ENCODE measurements around the gene AJAP1.

DNA sequence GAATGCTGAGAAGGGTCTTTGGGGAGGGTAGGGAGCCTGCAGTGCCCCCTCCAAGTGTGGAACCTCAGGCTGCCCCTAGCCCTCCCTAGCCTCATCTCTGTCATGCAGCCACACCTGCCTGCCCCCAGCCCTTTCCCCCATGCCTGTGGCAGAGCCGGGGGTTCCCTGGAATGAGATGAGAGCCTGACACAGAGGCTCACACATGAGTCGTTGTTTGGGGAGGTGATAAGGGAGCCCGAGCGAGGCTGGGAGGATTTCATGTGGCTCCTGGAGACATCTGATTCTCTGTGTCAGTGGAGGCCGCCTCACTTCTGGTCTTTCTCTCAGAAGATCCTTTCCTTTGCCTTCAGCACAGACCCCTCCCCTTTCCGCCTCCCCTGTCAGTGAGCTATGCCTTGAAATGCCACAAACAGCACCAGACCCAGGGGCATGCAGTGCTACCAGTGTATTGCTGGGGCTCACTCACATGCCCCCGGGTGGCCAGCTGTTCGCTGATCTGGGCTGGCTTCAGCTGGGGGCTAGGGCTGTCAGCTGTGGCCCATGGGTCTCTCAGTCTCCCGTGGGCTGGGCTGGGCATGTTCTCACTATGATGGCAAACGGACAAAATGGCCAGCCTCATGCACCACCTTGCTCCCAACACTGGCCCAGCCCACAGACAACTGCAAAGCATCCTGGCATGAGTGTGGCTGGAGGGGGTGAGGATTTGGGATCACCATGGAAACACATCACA, 102.6 kb downstream of the AJAP1 start:
- TF ChIP-seq, protein P1, sequence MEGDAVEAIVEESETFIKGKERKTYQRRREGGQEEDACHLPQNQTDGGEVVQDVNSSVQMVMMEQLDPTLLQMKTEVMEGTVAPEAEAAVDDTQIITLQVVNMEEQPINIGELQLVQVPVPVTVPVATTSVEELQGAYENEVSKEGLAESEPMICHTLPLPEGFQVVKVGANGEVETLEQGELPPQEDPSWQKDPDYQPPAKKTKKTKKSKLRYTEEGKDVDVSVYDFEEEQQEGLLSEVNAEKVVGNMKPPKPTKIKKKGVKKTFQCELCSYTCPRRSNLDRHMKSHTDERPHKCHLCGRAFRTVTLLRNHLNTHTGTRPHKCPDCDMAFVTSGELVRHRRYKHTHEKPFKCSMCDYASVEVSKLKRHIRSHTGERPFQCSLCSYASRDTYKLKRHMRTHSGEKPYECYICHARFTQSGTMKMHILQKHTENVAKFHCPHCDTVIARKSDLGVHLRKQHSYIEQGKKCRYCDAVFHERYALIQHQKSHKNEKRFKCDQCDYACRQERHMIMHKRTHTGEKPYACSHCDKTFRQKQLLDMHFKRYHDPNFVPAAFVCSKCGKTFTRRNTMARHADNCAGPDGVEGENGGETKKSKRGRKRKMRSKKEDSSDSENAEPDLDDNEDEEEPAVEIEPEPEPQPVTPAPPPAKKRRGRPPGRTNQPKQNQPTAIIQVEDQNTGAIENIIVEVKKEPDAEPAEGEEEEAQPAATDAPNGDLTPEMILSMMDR (conservative IDR thresholded peaks at IDR 0.05): no peak
- TF ChIP-seq ZFX (IDR thresholded peaks at IDR 0.05): no peak
